Parathyroid adenoma (tissue), 2 donors: ENCODE results near the gene TACC2.

Experiments used
- H2AFZ ChIP-seq: fragments of 300-600 bp; sonication (generic); one replicate; pipeline ENCODE4 v1.7.0; 2017; ENCODE audit warnings: antibody characterized with exemption, mild to moderate bottlenecking
- H3K27ac ChIP-seq: fragments of 300-600 bp; sonication (generic); one replicate; pipeline ENCODE4 v1.7.0; 2017
- H3K27me3 ChIP-seq: fragments of 300-600 bp; sonication (generic); one replicate; pipeline ENCODE4 v1.7.0; 2017; ENCODE audit warnings: low read length; ENCODE audit not compliant: control insufficient read depth, insufficient read depth
- H3K36me3 ChIP-seq: fragments of 300-600 bp; sonication (generic); one replicate; pipeline ENCODE4 v1.7.0; 2017; ENCODE audit warnings: low read length; ENCODE audit not compliant: control insufficient read depth, insufficient read depth
- H3K4me1 ChIP-seq: fragments of 300-600 bp; sonication (generic); one replicate; pipeline ENCODE4 v1.7.0; 2017; ENCODE audit warnings: control low read depth
- H3K4me2 ChIP-seq: fragments of 300-600 bp; sonication (generic); one replicate; pipeline ENCODE4 v1.7.0; 2017; ENCODE audit warnings: low read length
- H3K4me3 ChIP-seq: fragments of 300-600 bp; sonication (generic); one replicate; pipeline ENCODE4 v1.7.0; 2017; ENCODE audit warnings: low read depth, low read length
- H3K79me2 ChIP-seq: fragments of 300-600 bp; sonication (generic); one replicate; pipeline ENCODE4 v1.7.0; 2017; ENCODE audit warnings: control low read depth
- H3K9ac ChIP-seq: fragments of 300-600 bp; sonication (generic); one replicate; pipeline ENCODE4 v1.7.0; 2017; ENCODE audit warnings: mild to moderate bottlenecking
- H3K9me3 ChIP-seq: fragments of 300-600 bp; sonication (generic); one replicate; pipeline ENCODE4 v1.7.0; 2017; ENCODE audit warnings: low read length; ENCODE audit not compliant: control insufficient read depth
- CTCF ChIP-seq: fragments of 300-600 bp; sonication (generic); IDR thresholded peaks from one replicate; pipeline ENCODE4 v1.7.0; 2017; ENCODE audit warnings: antibody characterized with exemption, mild to moderate bottlenecking
- donor health status: primary hyperparathyroidism.

The TACC2 gene

GRCh38 chr10:122172361-122173008 is 183.5 kb downstream of the TACC2 start:
- Histone ChIP-seq H3K9me3 (no peaks in the 10 kb centered on the region), H3K79me2 (peaks cover 4% of the 10 kb centered on the region), H3K9ac (no peak overlapping the region), H3K36me3 (no peaks in the 10 kb centered on the region), H3K4me3 (no peak overlapping the region), H3K27me3 (no peaks in the 10 kb centered on the region), H3K4me2 (no peak overlapping the region), H2AFZ (no peak overlapping the region), H3K4me1 (no peaks in the 10 kb centered on the region), H3K27ac (no peak overlapping the region)
- no peak for TF ChIP-seq CTCF

GRCh38 chr10:122173337-122173736 is 184.4 kb downstream of the TACC2 start:
- H3K4me1 ChIP-seq, result no peaks in the 10 kb centered on the region
- no peak overlapping the region for H3K27ac ChIP-seq
- H3K9me3 ChIP-seq, result no peaks in the 10 kb centered on the region

GRCh38 chr10:122173766-122174435 is 184.9 kb downstream of the TACC2 start:
- no peaks in the 10 kb centered on the region for H3K9me3 ChIP-seq
- no peak for TF ChIP-seq CTCF
- H3K79me2 ChIP-seq, result peaks cover 4% of the 10 kb centered on the region
- no peaks in the 10 kb centered on the region for H3K36me3 ChIP-seq
- H3K27me3 ChIP-seq, result no peaks in the 10 kb centered on the region
- H3K4me1 ChIP-seq, result no peaks in the 10 kb centered on the region
- no peak overlapping the region for H3K4me2 ChIP-seq
- H2AFZ ChIP-seq, result no peak overlapping the region
- H3K9ac ChIP-seq, result no peak overlapping the region
- no peak overlapping the region for H3K4me3 ChIP-seq
- no peak overlapping the region for H3K27ac ChIP-seq

More at GRCh38 chr10:122173337-122173736, 184.4 kb downstream of the TACC2 start:
- Histone ChIP-seq H3K4me2 (no peak overlapping the region), H3K36me3 (no peaks in the 10 kb centered on the region), H3K4me3 (no peak overlapping the region), H3K79me2 (peaks cover 4% of the 10 kb centered on the region), H2AFZ (no peak overlapping the region), H3K27me3 (no peaks in the 10 kb centered on the region), H3K9ac (no peak overlapping the region)
- TF ChIP-seq CTCF, result no peak

- H3K4me2 ChIP-seq, result no peak overlapping the region
- no peak overlapping the region for H3K27ac ChIP-seq
- H3K4me1 ChIP-seq, result no peaks in the 10 kb centered on the region
- H3K4me3 ChIP-seq, result no peak overlapping the region
- no peaks in the 10 kb centered on the region for H3K27me3 ChIP-seq
- H3K36me3 ChIP-seq, result no peaks in the 10 kb centered on the region
- no peaks in the 10 kb centered on the region for H3K9me3 ChIP-seq
- H3K79me2 ChIP-seq, result no peaks in the 10 kb centered on the region
- no peak overlapping the region for H2AFZ ChIP-seq
- no peak for TF ChIP-seq CTCF
- no peak overlapping the region for H3K9ac ChIP-seq
These were observed 187.6 kb downstream of the TACC2 start for GRCh38 chr10:122176232-122177213.
